NCI-H2029 (cell line): ENCODE results near the gene GLB1L.
"Not testable (repeated sequence)": the region's sequence is repeated elsewhere in the genome, so short reads cannot be mapped to it uniquely, and the experiment has no call there.

Experiments
- DNase-seq: peaks from one replicate; lab custom pipeline; 2025; lab: John Stamatoyannopoulos, UW

Gene GLB1L

GRCh38 chr2:219280651-219281050, 35.4 kb upstream of the GLB1L start:
- no peak for DNase-seq

DNA sequence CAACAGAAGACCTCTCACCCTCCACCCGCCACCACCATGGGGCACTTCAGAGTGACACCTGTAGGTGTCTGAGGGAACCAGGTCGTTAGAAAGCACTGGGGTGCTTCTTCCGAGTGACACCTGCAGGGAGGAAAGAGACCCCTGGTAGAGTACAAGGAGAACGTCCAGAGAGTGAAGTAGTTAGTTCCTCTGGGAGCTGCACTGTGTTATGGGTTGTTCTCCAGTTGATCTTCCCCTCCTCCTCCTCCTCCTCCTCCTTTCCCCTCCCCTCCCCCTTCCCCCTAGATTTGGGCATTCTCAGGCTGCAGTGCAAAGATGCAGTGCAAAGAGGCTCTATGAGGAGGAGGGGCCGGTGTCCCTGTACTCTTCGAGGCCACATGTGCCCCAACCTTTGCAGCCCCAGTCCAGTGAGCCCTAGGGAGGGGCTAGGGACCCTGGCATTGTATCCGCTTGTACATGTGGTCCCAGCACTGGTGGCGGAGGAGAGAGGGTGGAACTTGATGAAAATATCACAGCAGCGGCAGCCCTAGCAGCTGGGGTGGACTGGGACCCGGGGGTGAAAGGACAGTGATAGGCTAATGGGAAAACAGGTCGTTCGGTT, 34.8 kb upstream of the GLB1L start:
- DNase-seq = no peak

GRCh38 chr2:219279151-219279915, 34.1 kb upstream of the GLB1L start, which contains the start of gene DNAJB2:
DNAJB2 (plus strand) TSS chr2:219279366; CDS start chr2:219279834, 468 bp downstream.
- peak; percentile 94 for DNase-seq

- no peak for DNase-seq
Measured at GRCh38 chr2:219278655-219279150, 33.5 kb upstream of the GLB1L start.

- peak; percentile 50 for DNase-seq
Measured at GRCh38 chr2:219277703-219278654, 32.7 kb upstream of the GLB1L start.

- no peak for DNase-seq
Measured at GRCh38 chr2:219274361-219274921, 29.2 kb upstream of the GLB1L start.

- no peak for DNase-seq
Measured at GRCh38 chr2:219273937-219274336, 28.7 kb upstream of the GLB1L start.

GRCh38 chr2:219272995-219273394, 27.8 kb upstream of the GLB1L start:
- DNase-seq = no peak

DNA sequence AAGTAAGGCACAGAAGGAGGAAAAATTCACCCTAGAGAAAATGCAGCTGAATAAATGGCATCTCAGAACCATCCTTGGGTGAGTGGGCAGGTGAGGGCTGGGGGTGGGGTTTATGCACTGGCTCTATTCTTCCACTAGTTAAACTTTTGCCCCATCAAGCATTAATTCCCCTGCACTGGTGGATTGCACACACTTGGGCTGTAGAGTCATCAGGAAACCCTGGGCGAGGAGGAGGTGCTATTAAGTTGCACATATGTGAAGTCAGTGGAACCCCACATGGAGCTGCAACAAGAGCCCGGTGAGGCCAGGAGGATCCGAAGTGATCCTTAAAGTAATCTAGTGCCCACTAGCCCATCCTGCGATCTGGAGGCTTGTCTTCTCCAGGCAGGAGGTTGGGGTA, 27.1 kb upstream of the GLB1L start:
- DNase-seq = no peak

DNA sequence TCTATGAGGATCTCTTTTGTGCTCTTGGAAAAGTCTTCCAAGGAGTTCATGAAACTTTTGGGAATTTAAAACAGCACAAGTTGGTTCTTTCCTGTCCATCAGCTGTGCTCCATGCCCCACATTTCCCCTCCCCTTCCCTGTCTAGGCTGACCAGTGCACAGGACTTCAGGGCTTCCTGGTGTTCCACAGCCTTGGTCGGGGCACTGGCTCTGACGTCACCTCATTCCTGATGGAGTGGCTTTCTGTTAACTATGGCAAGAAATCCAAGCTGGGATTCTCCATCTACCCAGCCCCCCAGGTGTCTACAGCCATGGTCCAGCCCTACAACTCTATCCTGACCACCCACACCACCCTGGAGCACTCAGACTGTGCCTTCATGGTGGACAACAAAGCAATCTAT, 25.8 kb upstream of the GLB1L start:
- DNase-seq = no peak

GRCh38 chr2:219270055-219270372, 24.8 kb upstream of the GLB1L start:
- DNase-seq = no peak

DNA sequence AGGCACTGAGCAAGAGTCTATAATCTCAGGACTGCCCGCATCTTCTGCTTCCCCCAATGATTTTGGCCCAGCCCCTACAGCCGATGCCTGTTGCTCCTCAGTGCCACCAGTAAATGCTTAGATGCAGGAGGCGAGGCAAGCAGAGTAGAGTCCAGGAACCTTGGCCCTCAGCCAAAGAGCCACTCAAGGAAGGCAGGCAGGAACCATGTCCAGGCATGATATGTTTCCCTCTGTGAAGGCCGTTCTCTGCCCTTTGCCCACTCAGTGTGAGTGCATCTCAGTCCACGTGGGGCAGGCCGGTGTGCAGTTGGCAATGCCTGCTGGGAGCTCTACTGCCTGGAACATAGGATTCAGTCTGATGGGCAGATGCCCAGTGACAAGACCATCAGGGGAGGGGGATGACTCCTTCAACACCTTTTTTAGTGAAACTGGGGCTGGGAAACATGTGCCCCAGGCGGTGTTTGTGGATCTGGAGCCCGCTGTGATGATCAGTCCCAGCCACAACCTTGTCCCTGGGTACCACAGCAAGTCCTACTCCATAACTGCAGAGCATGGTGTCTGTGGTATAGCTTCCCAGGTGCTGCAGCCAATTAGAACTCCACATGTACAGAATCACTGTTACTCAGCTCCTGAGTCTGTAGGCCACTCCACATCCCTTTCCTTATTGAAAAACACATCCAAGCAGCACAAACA, 24.3 kb upstream of the GLB1L start:
- peak; percentile 41 for DNase-seq

DNA sequence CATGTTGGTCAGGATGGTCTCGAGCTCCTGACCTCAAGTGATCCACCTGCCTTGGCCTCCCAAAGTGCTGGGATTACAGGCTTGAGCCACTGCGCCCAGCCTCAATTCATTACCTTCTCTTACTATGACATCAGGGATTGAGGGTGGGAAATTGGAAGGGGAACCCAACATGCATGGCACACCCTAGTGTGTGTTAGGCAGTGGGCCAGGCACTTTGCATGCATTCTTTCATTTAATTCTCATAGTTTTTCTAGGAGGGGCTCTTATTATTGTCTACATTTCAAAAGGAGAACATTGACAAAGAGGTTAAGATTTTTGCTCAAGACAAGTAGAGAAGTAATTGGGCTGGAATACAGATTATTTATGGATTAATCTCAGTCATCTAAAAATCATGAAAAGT, 23.1 kb upstream of the GLB1L start:
- DNase-seq = no peak

GRCh38 chr2:219266886-219267285, 21.6 kb upstream of the GLB1L start:
- no peak for DNase-seq

- no peak for DNase-seq
Measured at GRCh38 chr2:219266232-219266631, 21.0 kb upstream of the GLB1L start.

- no peak for DNase-seq
Measured at GRCh38 chr2:219261024-219261855, 16.0 kb upstream of the GLB1L start.

DNA sequence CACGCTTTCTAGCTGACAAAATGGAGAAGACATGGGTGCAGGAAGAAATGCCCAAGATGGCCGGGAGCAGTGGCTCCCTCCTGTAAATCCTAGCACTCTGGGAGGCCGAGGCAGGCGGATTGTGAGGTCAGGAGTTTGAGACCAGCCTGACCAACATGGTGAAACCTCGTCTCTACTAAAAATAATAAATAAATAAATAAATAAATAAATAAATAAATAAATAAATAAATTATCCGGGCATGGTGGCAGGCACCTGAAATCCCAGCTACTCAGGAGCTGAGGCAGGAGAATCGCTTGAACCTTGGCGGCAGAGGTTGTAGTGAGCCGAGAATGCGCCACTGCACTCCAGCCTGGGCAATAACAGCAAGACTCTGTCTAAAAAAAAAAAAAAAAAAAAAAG, 13.7 kb upstream of the GLB1L start:
- not testable (repeated sequence) for DNase-seq

GRCh38 chr2:219254590-219255201, 9.5 kb upstream of the GLB1L start:
- DNase-seq = no peak

DNA sequence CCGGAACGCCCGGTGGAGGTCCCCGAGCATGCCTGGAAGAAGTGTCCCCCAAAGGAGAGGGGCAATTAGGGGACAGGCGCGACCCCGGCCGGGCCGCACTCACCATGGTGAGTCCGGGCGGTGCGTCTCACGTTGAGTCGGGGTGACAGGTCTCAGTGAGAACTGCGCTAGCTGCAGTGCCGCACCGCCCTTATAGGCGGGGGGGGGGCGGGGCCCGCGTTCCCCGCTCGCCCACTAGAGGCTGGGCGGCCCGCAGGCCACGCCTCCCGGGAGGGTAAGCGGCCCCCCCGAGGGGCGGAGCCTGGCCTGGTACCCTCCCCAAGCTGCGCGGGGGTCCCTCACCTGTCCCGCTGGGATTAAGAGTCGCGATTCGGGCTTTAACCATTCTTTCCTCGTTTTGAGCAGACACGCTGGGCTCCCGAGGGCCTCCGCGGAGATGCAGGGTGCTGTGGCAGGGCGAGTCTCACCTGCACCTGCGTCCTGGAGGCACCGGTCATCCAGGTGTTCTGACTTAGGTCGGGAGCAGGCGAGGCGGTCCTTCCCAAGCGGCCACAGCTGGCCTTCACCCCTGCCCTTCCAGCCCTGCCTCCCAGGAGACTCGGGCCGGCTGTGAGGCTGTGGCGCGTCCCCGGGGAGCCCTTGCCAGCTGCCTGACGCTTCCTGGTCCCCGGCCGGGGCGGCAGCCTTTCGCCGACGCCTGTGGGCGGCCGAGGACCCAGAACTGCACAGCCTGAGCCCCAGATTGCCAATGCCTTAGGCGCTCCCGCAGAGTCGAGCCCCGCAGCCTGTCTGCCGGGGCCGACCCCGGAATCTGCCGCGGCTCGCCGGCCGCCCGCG, 8.7 kb upstream of the GLB1L start, which contains the start of gene TUBA4A:
TUBA4A (minus strand) TSS at position 166 of the 837 bp plus-strand sequence; CDS start at position 106, 60 bp downstream.
- peak; percentile 71 for DNase-seq
